ENCODE results near the gene RASSF7. TPM values are rescaled to one million over a fixed set of nuclear protein-coding genes. Genes with fewer than 3 reads are reported as not detected.

Gene RASSF7
- total and polyA plus RNA-seq, 2 donors (not counting 3 experiments of a cell fraction or from before 2014, with no cell fraction given): 14.1 to 19.9 TPM

GRCh38 chr11:562046-562645 lies 1.4 kb downstream of the RASSF7 start:
- FAIRE-seq: no peak
- no peaks in the 10 kb centered on the region for H3K79me2 ChIP-seq (ENCODE audit: control insufficient read depth, insufficient read depth, low read length)
- no peaks in the 10 kb centered on the region for H4K20me1 ChIP-seq (replicated peaks; ENCODE audit: control insufficient read depth, extremely low read depth, insufficient read depth, low read length)
- peaks cover 6% of the 10 kb centered on the region for H3K4me1 ChIP-seq (ENCODE audit: control insufficient read depth, extremely low read depth, insufficient read depth, low read length)
- CTCF ChIA-PET: interaction anchor here (1.4 kb wide), 1 partner anchor 14 kb away, joined by 4 read pairs; the partner anchor contains the start of gene PHRF1
- H3K4me2 ChIP-seq (ENCODE audit: insufficient read depth, low read length): no peak overlapping the region
- no TSS peak for BruUV-seq (replicated peaks)
- H3K27ac ChIP-seq (ENCODE audit: insufficient read depth, low read depth, low read length): no peak overlapping the region
- no peak overlapping the region for H2AFZ ChIP-seq (ENCODE audit: low read depth, low read length)
- no peaks in the 10 kb centered on the region for H3K9me3 ChIP-seq (replicated peaks; ENCODE audit: control insufficient read depth, insufficient read depth, low read length)
- no peak overlapping the region for H3K4me3 ChIP-seq (replicated peaks in 1 of 3; ENCODE audit: insufficient read depth in 1 of 3, low read depth in 1 of 3, low read length in 3 of 3)
- dilution Hi-C loops (cut with MboI; ENCODE audit: extremely low pct_ligation_motif_present, low sequenced_read_pairs): no loop called here
- intact Hi-C loops (cut with micrococcal nuclease): no loop called here
- peaks cover under 1% of the 10 kb centered on the region in 2 experiments for H3K27me3 ChIP-seq (ENCODE audit: control insufficient read depth in 2 of 2, insufficient read depth in 2 of 2, low read length in 2 of 2)
- no peak overlapping the region for H3K9ac ChIP-seq (replicated peaks; ENCODE audit: extremely low read depth, insufficient read depth, low read length)
- POLR2A ChIA-PET: no interaction called here
- DNase-seq (ENCODE audit: low read depth, low spot score): no peak
- H3K36me3 ChIP-seq (ENCODE audit: control insufficient read depth in 2 of 2, extremely low read depth in 1 of 2, insufficient read depth in 2 of 2, low read length in 2 of 2): peaks cover 0 to 2% of the 10 kb centered on the region in 2 experiments
- no peaks in the 10 kb centered on the region for H3K9me1 ChIP-seq (replicated peaks; ENCODE audit: control insufficient read depth, extremely low read depth, insufficient read depth, low read length)
- TF ChIP-seq MYC (IDR thresholded peaks at IDR 0.05; ENCODE audit: low read depth, low read length) (no peak), MAX (IDR thresholded peaks at IDR 0.05; ENCODE audit: insufficient read depth, insufficient read length) (no peak), CTCF (IDR thresholded peaks at IDR 0.05; ENCODE audit: extremely low read depth in 1 of 2, insufficient read depth in 1 of 2, low read depth in 1 of 2, low read length in 2 of 2) (no peak), POLR2AphosphoS5 (IDR thresholded peaks at IDR 0.05; ENCODE audit: insufficient read depth, low read depth, low read length) (no peak), FOS (IDR thresholded peaks at IDR 0.05; ENCODE audit: borderline replicate concordance, insufficient read depth, low read length) (no peak), EZH2 (IDR thresholded peaks at IDR 0.05; ENCODE audit: borderline replicate concordance, low read depth, low read length, severe bottlenecking) (no peak), JUN (IDR thresholded peaks at IDR 0.05; ENCODE audit: borderline replicate concordance, insufficient read depth, insufficient read length, low read depth) (no peak), GATA2 (IDR thresholded peaks at IDR 0.05; ENCODE audit: insufficient read depth, insufficient read length, low read depth, low read length) (no peak), POLR2A (IDR thresholded peaks at IDR 0.05; ENCODE audit: low read depth, low read length) (no peak)
